ENCODE measurements around the gene MLLT3. TPM values are rescaled to one million over a fixed set of nuclear protein-coding genes. Genes with fewer than 3 reads are reported as not detected.

MLLT3 gene
- total RNA-seq, 1 donor from 2014 or later = 9.9 TPM

DNA sequence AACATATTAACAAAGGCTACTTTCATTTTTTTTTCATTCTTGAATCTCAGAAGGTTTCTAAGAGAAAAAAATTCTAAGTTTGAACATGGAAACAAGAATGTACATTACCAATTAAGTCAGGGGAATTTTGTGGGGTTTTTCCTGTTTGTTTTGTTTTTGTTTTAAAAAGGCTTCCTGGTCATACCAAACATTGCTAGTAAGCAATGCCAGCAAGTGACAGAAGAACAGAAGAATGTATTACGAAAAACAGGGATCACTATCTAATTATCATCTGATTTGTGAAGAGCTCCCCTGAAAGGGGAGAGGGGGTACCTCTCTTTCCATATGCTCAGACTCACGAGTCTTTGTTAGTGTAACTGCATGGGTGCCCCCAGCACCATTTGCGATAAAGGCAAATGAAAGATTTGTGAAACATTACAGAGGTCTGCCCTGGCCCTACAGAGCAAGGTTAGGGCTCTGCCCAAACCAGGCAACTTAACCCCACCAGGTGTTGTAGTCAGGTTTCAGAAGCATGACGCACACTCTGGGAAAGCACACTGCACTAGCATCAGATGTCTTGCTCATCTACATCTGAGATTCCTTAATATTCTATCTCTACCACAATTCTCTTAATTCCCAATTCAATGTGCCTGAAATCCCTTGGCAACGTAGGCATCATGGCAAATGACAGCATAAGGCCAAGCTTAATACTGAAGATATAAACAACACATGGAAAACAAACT, 268.2 kb downstream of the MLLT3 start:
- no peak for DNase-seq (ENCODE audit: low spot score)

DNA sequence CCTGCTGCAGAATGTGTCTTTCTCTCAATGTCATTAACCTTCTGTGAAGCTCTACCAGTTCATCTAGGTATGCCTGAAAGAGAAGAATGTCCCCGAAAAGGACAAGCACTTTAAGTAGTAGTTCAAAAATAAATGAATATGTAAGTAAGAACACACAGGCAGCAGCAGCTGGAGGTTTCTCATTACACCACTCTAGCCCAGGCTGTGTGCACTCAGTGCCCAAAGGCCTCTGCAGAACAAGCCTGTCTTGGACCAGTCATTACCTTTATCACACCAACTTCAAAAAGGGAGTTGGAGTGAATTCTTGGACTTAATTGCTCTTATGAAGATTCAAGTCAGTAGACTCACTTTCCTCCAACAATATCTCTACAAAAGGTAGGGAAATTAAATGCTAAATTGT, 268.8 kb downstream of the MLLT3 start:
- DNase-seq (ENCODE audit: low spot score) = no peak

DNA sequence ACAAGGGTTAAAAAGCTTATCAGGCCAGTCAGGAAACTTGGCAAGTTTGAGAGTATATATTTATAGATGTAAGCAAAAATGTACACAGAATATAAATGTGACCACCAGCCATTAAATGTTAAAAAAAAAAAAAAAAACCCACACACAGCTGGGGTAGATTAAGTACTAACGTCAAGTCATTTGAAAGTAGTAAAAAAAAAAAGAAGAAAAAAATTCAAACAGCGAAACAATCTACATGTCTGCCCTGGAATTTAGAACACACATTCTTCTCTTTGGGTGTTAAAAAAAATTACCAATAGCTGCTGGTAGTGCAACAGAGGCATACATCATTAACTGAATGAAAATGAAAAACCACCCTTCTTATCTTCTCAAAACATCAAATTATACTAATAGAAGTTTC, 269.7 kb downstream of the MLLT3 start:
- no peak for DNase-seq (ENCODE audit: low spot score)

DNA sequence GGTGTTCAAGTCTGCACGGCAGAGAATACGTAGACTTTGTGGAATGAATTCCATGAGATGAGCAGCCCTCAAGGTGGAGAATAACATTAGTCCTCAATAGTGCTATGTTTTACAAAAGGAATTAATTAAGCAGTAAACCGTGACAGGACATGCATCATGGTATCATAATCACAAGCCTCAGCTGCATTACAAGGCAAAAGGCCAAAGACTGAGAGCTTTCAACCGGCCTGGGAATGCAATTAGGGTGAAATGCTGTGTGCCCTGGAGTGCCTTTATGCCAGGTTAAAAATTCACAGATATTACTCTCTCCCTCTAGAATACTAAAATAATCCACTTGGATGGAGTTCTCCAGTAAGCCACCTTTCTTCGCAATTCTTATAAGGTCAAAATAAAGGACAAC, 270.6 kb downstream of the MLLT3 start:
- no peak for DNase-seq (ENCODE audit: low spot score)

DNA sequence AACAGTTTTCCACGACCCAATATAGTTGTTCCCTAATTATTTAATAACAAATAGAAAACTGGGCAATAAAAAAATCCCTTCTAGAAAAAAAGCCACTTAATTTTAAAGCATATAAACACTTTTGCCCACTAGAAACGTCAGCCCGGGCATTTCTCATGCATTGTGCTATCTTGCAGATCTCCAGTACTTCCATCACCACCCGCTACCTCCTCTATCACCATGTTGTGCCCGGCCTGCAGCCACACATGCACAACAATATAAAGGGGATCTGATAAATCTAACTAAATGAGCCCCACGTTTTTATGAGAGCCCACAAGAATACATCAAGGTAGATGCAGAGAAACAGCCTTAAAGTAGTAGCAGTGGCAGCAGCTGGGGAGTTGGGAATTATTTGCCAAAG, 272.7 kb downstream of the MLLT3 start:
- DNase-seq (ENCODE audit: low spot score) = no peak

DNA sequence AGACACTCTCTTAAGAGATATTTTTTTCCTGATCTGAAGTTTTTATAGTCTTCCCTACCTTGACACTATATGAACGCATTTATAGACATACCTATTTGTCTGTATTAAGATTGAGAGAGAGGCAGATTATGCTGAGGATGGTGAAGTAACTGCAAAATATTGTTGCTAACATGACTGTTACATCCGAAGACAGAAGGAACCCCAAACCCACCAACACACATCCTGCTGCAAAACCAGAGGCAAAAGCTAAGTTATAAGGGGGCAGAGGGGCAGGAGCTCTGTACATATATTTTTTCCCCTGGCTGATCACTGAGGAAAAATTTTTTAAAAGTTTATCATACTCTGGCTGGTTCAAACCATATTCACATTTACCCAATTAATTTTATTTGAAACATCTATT, 279.0 kb downstream of the MLLT3 start:
- DNase-seq (ENCODE audit: low spot score) = no peak

DNA sequence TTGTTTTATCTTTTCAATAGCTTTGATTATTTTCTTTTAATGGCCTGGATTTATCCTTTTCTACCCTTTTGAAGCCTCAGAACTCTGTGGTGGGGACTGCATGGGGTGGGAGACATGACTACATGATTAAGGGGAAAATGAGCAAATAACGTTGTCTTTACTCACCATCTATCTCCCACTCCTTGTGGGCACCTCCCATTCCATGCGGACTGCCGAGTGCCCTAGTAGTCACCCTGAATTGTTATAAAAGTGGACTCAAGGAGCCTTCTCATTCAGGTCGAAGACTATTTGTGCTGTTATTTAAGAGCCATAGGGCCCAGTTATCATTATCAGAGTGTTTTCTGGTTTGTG, 281.8 kb downstream of the MLLT3 start:
- no peak for DNase-seq (ENCODE audit: low spot score)

DNA sequence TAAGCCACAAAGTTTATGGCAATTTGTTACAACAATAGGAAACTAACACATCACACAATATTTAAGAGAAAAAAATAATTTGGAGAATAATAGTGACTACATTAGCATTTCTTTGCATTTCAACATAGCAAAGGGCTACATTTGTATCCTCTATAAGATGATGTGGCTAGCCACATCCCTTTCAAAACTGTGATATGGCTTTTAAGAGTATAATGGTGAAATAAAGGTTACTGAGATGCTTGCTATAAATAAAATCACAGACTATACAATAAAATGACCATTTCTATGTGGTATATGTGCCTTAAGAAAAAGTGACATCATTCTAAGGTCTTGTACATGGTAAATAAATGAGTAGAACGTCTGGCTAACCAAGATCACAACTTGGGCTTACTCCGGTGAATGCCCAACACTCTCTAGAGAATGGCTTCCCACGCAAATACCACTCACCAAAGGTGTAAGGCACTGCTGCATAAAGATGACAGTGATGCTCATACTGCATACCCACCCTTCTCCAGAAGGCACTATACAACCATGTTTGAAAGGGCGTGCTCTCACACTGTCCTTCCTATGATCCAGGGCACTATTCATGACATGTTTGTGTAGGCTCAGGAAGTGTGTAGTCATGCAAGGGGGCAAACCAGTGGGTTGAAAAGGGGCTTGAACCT, 286.5 kb downstream of the MLLT3 start:
- no peak for DNase-seq (ENCODE audit: low spot score)

DNA sequence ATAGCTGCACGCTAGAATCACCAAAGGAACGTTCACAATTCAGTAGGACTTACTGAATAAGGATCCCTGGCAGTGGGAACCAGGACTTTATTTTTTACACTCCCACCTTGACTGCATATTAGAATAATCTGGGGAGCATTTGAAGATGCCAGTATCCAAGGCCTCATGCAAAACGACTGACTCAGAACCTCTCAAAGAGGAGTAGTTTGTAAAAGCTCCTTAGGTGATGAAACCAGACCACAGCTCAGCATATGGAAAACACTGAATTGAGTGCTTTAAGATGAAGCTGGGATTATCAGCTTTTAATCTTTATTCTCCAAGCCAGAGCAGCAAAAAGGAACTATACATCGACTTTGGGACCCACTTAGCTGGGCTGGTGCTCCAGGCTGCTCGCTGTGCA, 288.3 kb downstream of the MLLT3 start:
- DNase-seq (ENCODE audit: low spot score) = no peak

DNA sequence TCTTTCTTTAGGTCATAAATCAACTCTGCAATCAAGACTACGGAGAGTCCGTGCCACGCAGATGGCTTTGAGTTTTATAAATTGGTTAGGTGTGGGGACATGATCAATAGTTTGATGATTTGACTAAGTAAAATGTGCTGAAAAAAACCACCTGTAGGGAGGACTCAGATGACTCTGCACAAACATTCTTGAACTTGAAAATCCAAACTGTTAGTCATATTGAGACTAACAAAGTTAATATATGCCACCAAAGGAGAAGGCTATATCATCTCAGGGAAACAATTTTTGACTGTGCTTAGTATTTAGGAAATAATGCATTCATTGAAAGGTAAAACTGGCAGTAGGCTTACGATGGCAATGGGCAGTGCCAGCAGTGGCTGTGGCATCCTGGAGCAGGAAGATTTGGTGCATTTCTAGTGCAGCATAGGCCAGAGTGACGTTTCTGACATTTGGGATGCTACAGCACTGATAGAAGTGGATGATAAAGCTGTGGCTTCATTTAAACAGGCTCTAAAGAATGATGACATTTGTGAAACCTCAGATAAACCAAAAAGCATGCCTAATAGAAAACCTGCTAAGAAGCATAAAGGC, 291.1 kb downstream of the MLLT3 start:
- DNase-seq (ENCODE audit: low spot score) = no peak

DNA sequence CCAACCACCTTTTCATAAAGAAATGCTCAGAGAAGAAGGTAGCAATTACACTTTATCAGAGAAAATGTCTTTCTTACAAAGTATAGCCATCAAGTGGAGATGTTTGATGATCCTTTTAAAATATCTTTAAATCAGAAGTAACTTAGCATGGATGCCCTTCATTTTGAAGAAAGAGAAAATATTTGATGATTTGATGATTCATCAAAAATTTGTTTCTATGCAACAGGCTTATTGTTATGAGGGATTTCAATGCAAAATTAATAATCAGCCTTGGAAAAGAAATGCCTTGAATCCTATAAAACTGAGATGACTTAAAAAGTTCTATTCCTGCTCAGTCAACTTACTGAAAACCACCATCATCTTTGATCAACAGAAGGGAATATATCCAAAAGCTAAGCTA, 291.6 kb downstream of the MLLT3 start:
- DNase-seq (ENCODE audit: low spot score) = no peak

DNA sequence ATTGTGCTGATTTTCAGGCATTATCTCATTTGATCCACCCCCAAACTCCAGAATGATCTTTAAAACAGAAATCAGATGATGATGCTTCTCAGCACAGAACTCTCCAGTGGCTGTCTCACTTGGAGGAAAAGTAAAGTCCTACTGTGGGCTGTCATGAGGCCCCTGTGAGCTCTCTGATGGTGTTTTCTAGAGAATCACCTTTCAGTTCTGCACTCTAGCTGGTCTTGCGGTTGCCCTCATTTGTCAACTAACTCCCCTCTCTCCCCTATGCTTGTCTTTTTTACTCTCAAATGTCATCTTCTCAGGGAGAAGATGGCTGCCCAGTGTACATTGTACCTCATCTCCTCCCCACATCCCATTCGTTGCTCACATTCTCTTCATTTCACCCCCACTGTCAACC, 295.8 kb downstream of the MLLT3 start:
- no peak for DNase-seq (ENCODE audit: low spot score)

DNA sequence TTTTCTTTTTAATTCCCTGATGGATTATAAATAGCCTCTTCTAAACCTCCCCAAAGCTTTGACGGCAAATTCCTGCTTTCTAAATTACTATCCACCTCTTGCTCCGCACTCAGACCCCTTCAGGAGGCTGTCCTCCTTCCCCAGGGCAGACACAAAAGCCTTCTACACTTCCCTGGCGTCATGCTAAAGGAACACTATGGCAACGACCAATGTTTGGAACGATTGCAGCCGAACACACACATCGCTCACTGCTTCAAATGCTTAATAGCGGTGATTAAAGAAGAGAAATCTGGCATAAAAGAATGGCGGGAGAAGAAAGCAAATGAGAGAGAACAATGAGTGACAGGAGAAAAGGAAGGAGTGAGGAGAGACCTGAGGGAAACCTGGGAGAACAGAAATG, 297.3 kb downstream of the MLLT3 start:
- no peak for DNase-seq (ENCODE audit: low spot score)

DNA sequence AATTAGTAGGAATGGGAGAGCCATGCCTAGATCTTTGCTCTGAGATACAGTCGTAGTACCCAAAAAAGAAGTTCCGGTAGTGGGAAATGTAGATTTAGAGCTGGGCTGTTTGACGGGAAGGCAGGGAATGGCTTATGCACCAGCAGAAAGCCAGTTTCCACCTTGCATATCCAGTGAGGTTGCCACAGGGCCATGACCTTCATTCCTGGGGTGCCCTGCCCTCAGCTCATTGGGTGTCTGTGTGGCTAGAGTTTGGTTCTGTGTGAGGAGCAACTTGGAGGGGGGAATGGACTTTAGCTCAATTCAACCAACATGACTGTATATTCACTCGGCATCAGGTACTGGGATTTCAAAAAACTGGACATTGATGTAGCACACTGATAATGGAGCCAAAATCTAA, 300.1 kb downstream of the MLLT3 start:
- no peak for DNase-seq (ENCODE audit: low spot score)

DNA sequence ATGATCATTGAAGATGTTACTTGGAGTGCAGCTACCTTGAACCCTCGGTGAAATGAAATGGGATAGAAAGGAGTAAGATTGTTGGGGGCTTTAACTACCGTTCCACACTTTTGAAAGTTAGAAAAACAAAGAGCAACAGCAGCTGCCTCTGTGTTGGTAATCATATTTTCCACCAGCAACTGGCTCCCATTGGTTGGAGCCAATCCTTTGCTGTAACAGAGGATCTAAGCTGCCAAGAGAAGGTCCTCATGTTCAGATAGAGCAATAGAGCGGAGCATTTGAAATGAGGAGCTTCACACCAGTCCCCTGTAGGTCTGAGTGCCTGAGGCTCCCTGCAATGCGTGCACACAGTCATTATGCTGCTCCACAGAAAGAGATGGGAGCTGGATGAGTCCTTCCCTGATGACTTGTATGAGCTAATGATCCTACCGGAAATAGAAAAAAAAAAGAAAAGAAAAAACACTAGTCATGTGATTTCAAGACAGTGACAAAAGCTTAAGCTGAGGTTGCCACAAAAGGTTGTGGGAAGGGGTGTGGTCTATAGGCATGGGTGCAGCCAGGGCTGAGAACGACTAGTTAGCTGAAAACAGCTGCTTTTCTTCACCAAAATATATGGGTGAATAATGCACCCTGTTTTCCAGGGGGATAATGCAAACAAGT, 300.7 kb downstream of the MLLT3 start:
- DNase-seq (ENCODE audit: low spot score) = no peak

DNA sequence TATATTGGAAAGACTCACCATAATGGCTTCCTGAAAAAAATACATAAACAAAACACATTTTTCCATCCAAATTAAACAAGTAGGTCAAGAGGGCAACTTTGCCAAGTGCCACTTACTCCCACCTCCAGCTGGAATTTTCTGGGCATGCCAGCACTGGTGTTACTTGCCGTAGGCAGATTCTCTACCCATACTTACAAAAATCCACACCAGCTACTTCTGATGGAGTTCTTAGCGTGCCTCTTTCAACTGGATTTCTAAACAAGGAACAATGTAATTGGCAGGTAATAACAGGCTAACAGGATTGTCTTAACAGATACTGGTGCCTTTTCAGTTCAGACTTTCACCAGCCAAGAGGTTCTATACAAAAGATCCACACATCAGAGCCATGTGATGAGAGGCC, 301.4 kb downstream of the MLLT3 start:
- no peak for DNase-seq (ENCODE audit: low spot score)

DNA sequence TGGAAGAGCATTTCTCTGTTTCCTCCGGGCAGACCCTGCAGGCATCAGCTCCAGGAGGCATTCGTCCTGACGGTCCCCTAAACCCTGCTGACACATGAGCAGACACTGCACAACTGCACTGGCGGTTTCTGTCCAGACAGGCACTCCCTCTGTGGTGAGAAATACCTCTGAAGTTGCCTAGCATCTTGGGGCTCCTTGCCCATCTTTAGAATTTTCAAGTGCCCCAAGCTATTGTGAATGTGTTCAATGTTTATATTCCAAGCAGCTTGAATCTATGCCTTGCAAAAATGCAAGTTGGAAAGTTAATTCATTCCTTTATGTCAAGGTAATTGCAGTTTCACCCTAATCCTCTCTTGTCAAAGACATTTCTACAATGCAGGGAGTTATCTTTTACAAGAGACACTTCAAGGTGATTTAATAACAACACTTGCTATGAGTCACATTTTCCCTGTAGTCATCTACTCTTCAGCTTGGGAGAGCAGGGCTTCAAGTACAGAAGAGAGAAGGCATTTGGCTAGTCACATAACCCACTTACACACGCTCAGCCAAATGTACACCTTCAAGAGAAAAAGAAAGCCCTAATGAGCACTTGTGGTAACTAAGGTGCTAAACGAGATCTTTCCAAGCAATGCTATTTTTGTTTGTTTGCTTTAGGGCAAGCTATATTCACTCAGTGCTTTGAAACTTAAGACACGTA, 302.5 kb downstream of the MLLT3 start:
- no peak for DNase-seq (ENCODE audit: low spot score)

DNA sequence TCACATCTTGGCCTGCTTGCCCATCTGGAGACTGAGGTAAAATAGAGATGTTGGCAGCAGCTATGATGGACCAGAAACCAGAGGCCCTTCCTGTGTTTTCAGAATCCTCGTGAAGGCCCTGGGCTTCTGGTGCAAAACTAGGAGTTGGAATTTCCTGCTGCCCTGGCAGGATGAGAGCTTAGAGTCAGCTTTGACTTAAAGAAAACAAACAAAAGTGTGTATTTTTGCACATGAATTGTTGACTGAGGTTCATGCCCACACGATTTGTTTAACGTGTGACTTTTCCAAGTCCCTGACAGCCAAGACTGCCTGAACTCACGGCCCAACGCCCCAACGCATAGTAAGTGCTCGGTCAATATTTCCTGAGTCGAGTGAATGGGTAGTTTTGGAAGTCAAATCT, 303.1 kb downstream of the MLLT3 start:
- no peak for DNase-seq (ENCODE audit: low spot score)

DNA sequence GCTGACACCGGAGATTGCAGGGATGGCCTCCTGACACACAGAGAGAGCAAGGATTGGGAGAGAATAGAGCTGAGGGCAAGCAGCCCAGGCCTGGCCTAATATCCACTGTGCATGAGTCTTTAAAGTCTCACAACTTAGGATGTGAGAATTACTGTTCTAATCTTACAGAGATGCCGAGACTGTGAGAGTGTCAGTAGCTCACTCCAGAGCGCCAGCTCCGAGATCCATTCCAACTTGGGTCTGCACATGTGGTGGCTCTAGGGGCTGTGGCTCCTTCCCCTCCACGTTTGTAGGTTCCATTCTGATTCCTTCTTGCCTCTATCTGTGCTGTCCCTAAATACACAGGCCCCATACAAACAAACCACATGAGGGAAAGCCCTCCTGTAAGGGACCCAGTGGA, 304.6 kb downstream of the MLLT3 start:
- no peak for DNase-seq (ENCODE audit: low spot score)

DNA sequence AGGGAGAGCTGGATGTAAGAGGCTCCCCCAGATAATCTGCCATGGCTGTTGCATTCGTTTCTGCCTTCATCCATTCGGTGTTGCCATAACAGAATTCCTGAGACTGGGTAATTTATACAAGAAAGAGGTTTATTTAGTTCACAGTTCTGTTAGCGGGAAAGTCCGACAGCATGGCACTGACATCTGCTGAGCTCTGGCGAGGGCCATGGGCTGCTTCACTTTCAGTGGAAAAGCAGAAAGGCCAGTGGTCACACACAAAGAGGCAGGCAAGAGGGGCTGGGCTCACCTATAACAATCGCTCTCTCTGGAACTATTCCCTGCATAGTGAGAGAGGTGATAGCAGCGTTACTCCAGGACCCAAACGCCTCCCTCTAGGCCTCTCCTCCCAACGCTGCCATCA, 305.9 kb downstream of the MLLT3 start:
- DNase-seq (ENCODE audit: low spot score) = no peak

DNA sequence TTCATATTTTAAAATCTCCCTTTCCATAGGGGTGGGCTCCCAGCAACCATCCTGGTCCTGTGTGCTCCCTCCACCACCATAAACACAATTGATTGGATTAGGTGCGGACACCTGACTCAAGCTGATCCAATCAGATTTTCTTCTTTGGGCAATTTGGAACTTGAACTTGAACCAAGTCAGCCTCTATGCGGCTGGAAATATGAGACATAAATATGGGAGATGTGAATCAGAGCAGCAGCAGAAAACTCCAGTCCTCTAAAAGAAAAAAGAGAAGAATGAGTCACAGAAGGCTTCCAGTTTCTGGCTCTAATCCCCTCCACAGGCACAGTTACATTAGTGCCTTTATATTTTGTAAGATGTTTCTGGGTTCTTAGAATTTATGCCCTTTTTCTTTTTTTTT, 306.6 kb downstream of the MLLT3 start:
- no peak for DNase-seq (ENCODE audit: low spot score)

DNA sequence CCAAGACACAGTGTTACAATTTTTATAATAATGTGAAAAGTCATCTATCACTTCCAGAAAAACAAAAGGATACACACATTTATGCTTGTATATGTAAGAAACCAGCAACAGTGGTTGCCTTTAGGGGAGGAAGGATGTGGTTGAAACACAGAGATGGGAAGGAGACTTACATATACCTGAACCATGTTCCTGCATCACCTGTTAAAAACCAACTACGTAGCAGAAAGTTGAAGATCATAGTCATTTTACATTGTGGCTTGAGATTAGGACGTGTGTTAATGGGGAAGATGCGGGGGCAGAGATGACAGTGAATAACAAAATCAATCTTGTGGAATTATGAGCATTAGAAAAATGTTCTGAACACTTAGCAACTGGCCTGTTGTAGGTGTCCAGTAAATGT, 307.3 kb downstream of the MLLT3 start:
- DNase-seq (ENCODE audit: low spot score) = no peak

Measured in mesenteric fat pad (tissue), 1 donor.